A549 treated with dexamethasone at 1 μM for 4 hours (cell line): ENCODE results near the gene SPI1. TPM values are rescaled to one million over a fixed set of nuclear protein-coding genes. Genes with fewer than 3 reads are reported as not detected.

Source experiments
- total RNA-seq: library from RNA; stranded (reverse); fragments of 200-300 nt; extraction: Qiagen RNA extraction; gene quantifications from 5 replicates; pipeline ENCODE4 v1.2.3, GENCODE V29; 2022

SPI1 gene
- total RNA-seq, result 0.19 to 0.21 TPM in 2 of 5 replicates, not detected in the others

GRCh38 chr11:47378010-47378835 is at the start of gene SPI1:
Gene SPI1 (minus strand): TSS chr11:47378547. CDS start chr11:47378353, 194 bp downstream.

GRCh38 chr11:47426062-47426956 is 48.0 kb upstream of the SPI1 start, which contains the start of gene PSMC3:
Gene PSMC3 (minus strand): TSS chr11:47426439. CDS start chr11:47426279, 160 bp downstream.

GRCh38 chr11:47407746-47408590 is 29.6 kb upstream of the SPI1 start, which contains the start of gene SLC39A13:
Gene SLC39A13 (plus strand): TSS chr11:47408590. CDS start chr11:47410095, 1,505 bp downstream.

GRCh38 chr11:47352556-47352955 is 25.8 kb downstream of the SPI1 start, which contains the start of gene MYBPC3:
Gene MYBPC3 (minus strand): TSS chr11:47352702. CDS start chr11:47352647, 55 bp downstream.

Other genes starting within 250 kb of the SPI1 start
- gene ARFGAP2, start 201.7 kb downstream of the SPI1 start, total RNA-seq, result 26.4 to 29.9 TPM (median 27.8 TPM) in 5 replicates
- 20.9 to 27.3 TPM (median 24.2 TPM) in 5 replicates for gene PACSIN3, start 192.1 kb downstream of the SPI1 start, total RNA-seq
- gene DDB2, start 163.6 kb downstream of the SPI1 start, total RNA-seq, result 69.1 to 82.1 TPM (median 75.9 TPM) in 5 replicates
- gene ACP2, start 129.7 kb downstream of the SPI1 start, total RNA-seq, result 20.9 to 25.0 TPM (median 22.3 TPM) in 5 replicates
- gene NR1H3, start 120.6 kb downstream of the SPI1 start, total RNA-seq, result 9.0 to 11.8 TPM (median 9.6 TPM) in 5 replicates
- gene MADD, start 108.4 kb downstream of the SPI1 start, total RNA-seq, result 15.7 to 21.2 TPM (median 20.2 TPM) in 5 replicates
- 0.05 to 0.08 TPM (median 0.07 TPM) in 5 replicates for gene MYBPC3, start 25.8 kb downstream of the SPI1 start, total RNA-seq
- 39.8 to 57.0 TPM (median 45.8 TPM) in 5 replicates for gene SLC39A13, start 30.0 kb upstream of the SPI1 start, total RNA-seq
- gene PSMC3, start 47.9 kb upstream of the SPI1 start, total RNA-seq, result 178 to 243 TPM (median 193 TPM) in 5 replicates
- 0.15 to 0.32 TPM in 2 of 5 replicates, not detected in the others for gene RAPSN, start 70.6 kb upstream of the SPI1 start, total RNA-seq
- 39.2 to 64.3 TPM (median 58.2 TPM) in 5 replicates for gene CELF1, start 174.6 kb upstream of the SPI1 start, total RNA-seq
- gene PTPMT1, start 187.1 kb upstream of the SPI1 start, total RNA-seq, result 63.0 to 77.7 TPM (median 76.9 TPM) in 5 replicates
- gene KBTBD4, start 200.4 kb upstream of the SPI1 start, total RNA-seq, result 16.6 to 19.4 TPM (median 18.6 TPM) in 5 replicates
- 106 to 142 TPM (median 134 TPM) in 5 replicates for gene NDUFS3, start 200.5 kb upstream of the SPI1 start, total RNA-seq
- 0.08 to 0.09 TPM in 2 of 5 replicates, not detected in the others for gene FAM180B, start 208.1 kb upstream of the SPI1 start, total RNA-seq
- 0.06 to 0.07 TPM in 2 of 5 replicates, not detected in the others for gene C1QTNF4, start 215.9 kb upstream of the SPI1 start, total RNA-seq